Measurements from ENCODE around the gene HDAC4. TPM values are rescaled to one million over a fixed set of nuclear protein-coding genes. Genes with fewer than 3 reads are reported as not detected.

The HDAC4 gene
- total and polyA plus RNA-seq, 10 of the 15 experiments (the other 5 are each of a cell fraction or from before 2014, with no cell fraction given), result 0.22 to 15.7 (median 4.8) TPM

DNA sequence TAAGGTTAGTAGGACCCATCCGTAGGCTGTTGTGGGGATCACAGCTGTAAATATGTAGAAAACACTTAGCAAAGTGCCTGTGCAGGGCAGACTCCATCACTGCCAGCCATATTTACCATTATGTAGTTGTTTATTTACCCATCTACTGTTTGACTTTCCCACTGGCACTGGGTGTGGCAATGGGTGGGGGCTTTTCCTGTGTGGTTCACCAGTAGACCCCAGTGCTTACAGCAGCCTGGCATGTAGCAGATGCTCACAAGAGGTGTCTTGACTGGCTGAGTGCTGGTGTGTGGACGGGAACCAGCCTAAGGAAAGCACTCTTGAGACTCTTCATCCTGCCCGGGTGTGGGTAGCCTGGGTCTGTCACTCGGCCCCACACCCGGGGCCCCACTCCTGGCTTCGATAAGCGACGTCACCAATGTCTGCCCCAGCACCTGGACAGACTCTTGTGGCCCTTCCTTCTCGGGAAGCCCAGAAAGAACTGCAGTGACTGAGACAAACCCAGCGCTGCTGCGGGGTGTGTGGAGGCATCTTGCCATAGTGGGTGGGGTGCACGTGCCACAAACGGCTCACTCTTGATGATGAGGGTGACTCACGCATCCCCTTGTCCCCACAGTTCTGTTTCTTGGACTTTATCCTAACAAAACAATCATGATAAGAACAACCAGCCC, 78.3 kb downstream of the HDAC4 start:
- H3K4me3 ChIP-seq, result no peak overlapping the region
- no TSS peak for BruUV-seq (replicated peaks)
- H3K9ac ChIP-seq (ENCODE audit: control insufficient read depth, insufficient read depth, low read length), result no peak overlapping the region
- RAD21 ChIA-PET (ENCODE audit: unreplicated experiment), result no interaction called here
- in situ Hi-C loops (cut with MboI), result no loop called here
- intact Hi-C loops (cut with micrococcal nuclease; ENCODE audit: unreplicated experiment), result no loop called here
- TF ChIP-seq CBX3 (IDR thresholded peaks at IDR 0.05; ENCODE audit: borderline replicate concordance, low read depth) (no peak), IRF4 (IDR thresholded peaks at IDR 0.05; ENCODE audit: low read depth, low read length) (no peak), ZNF622 (IDR thresholded peaks at IDR 0.05) (no peak), ATF7 (IDR thresholded peaks at IDR 0.05; ENCODE audit: low read depth) (no peak), MEF2A (IDR thresholded peaks at IDR 0.05; ENCODE audit: insufficient read depth, low read depth, low read length) (no peak), BACH1 (IDR thresholded peaks at IDR 0.05; ENCODE audit: borderline replicate concordance) (no peak), SMC3 (IDR thresholded peaks at IDR 0.05; ENCODE audit: borderline replicate concordance, low read length) (no peak), PAX8 (IDR thresholded peaks at IDR 0.05) (no peak), RBBP5 (conservative IDR thresholded peaks at IDR 0.05) (no peak), MXI1 (IDR thresholded peaks at IDR 0.05; ENCODE audit: low read depth, low read length) (no peak), ZNF274 (IDR thresholded peaks at IDR 0.05; ENCODE audit: insufficient read depth, insufficient read length) (no peak), SMAD1 (IDR thresholded peaks at IDR 0.05; ENCODE audit: low read depth, partially characterized antibody) (no peak), PBX3 (IDR thresholded peaks at IDR 0.05; ENCODE audit: insufficient replicate concordance, low read depth, low read length) (no peak), E2F4 (IDR thresholded peaks at IDR 0.05; ENCODE audit: low read depth, low read length) (no peak), BMI1 (IDR thresholded peaks at IDR 0.05; ENCODE audit: borderline replicate concordance) (no peak), RB1 (IDR thresholded peaks at IDR 0.05; ENCODE audit: borderline replicate concordance) (no peak)
- TF ChIP-seq, protein P1, sequence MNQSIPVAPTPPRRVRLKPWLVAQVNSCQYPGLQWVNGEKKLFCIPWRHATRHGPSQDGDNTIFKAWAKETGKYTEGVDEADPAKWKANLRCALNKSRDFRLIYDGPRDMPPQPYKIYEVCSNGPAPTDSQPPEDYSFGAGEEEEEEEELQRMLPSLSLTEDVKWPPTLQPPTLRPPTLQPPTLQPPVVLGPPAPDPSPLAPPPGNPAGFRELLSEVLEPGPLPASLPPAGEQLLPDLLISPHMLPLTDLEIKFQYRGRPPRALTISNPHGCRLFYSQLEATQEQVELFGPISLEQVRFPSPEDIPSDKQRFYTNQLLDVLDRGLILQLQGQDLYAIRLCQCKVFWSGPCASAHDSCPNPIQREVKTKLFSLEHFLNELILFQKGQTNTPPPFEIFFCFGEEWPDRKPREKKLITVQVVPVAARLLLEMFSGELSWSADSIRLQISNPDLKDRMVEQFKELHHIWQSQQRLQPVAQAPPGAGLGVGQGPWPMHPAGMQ (IDR thresholded peaks at IDR 0.05; ENCODE audit: borderline replicate concordance), result no peak
- no peaks in the 10 kb centered on the region for H3K36me3 ChIP-seq (ENCODE audit: control insufficient read depth in 2 of 2, insufficient read depth in 2 of 2, low read length in 1 of 2)
- H3K4me2 ChIP-seq (ENCODE audit: control insufficient read depth, insufficient read depth), result no peak overlapping the region
- peaks cover 11% of the 10 kb centered on the region for H3K4me1 ChIP-seq (ENCODE audit: control insufficient read depth, insufficient read depth, low read length)
- SMC1A ChIA-PET (ENCODE audit: uncharacterized antibody, unreplicated experiment), result interaction anchor here (1.1 kb wide), 1 partner anchor 8 kb away, joined by 5 read pairs; no protein-coding TSS in a partner anchor
- WGBS (ENCODE audit: insufficient coverage, insufficient replicate concordance, low lambda C conversion rate, missing lambda C conversion rate), result 71% methylated on average over 14 of the region's 14 CpGs
- no peaks in the 10 kb centered on the region for H3K79me2 ChIP-seq (ENCODE audit: control insufficient read depth, insufficient read depth, low read length)
- POLR2A ChIA-PET, result no interaction called here
- H3K9me3 ChIP-seq (replicated peaks; ENCODE audit: control insufficient read depth, insufficient read depth, low read length), result no peaks in the 10 kb centered on the region; the same call in 2 of the 3 replicates
- H4K20me1 ChIP-seq (ENCODE audit: control insufficient read depth, insufficient read depth), result no peaks in the 10 kb centered on the region
- ATAC-seq (no peak), FAIRE-seq (no peak), DNase-seq (ENCODE audit: low read depth, low spot score) (no peak)
- CTCF ChIA-PET, result no interaction called here
- H3K27me3 ChIP-seq (replicated peaks in 1 of 2; ENCODE audit: control insufficient read depth in 2 of 2, insufficient read depth in 2 of 2, low read length in 1 of 2), result no peaks in the 10 kb centered on the region
- no peak overlapping the region for H2AFZ ChIP-seq (ENCODE audit: control insufficient read depth, low read depth, low read length)
- no peak overlapping the region for H3K27ac ChIP-seq (ENCODE audit: control insufficient read depth, insufficient read depth)

Data from GM12878 (cell line).